DND-41 (cell line): ENCODE results near the gene TRRAP.
A peak's percentile ranks its signal among the peaks of the same experiment; 100 is the strongest.

Source experiments
- ATAC-seq: fragments of 200-7000 bp; cut with Tn5 transposase; 3 replicates; pipeline ENCODE4 v1.9.1; 2021; ENCODE audit warnings: low read depth; ENCODE audit not compliant: insufficient read depth
- DNase-seq: peaks from one replicate; pipeline ENCODE4 v3.0.0-alpha.2; 2020
- H2AFZ ChIP-seq: 2 replicates; pipeline ENCODE4 v1.6.0; 2012; ENCODE audit warnings: low read depth, low read length
- H3K27ac ChIP-seq: 2 replicates; pipeline ENCODE4 v1.5.1; 2012; ENCODE audit warnings: low read length, inconsistent platforms
- H3K27me3 ChIP-seq: fragments of 200-600 bp; sonication (generic); 2 replicates; pipeline ENCODE4 v1.6.0; 2012; ENCODE audit warnings: low read length, mild to moderate bottlenecking, inconsistent platforms; ENCODE audit not compliant: insufficient read depth, poor library complexity
- H3K36me3 ChIP-seq: 2 replicates; pipeline ENCODE4 v1.5.1; 2012; ENCODE audit warnings: low read length, inconsistent platforms; ENCODE audit not compliant: insufficient read depth
- H3K4me1 ChIP-seq: 2 replicates; pipeline ENCODE4 v1.5.1; 2012; ENCODE audit warnings: mild to moderate bottlenecking, low read length; ENCODE audit not compliant: insufficient read depth
- H3K4me2 ChIP-seq: 2 replicates; pipeline ENCODE4 v1.6.0; 2012; ENCODE audit warnings: mild to moderate bottlenecking, moderate library complexity, low read length, inconsistent platforms; ENCODE audit not compliant: insufficient read depth
- H3K4me3 ChIP-seq, 2 experiments: fragments of 200-600 bp in 1 of 2; shearing (Covaris generic) in 1 of 2; 2 replicates each; pipeline ENCODE4 v1.5.1; 2012 to 2016; ENCODE audit warnings: inconsistent platforms in 2 of 2, low read length in 2 of 2, mild to moderate bottlenecking in 2 of 2, low read depth in 1 of 2, moderate library complexity in 1 of 2
- H3K79me2 ChIP-seq: 2 replicates; pipeline ENCODE4 v1.6.0; 2012; ENCODE audit warnings: low read length, inconsistent platforms; ENCODE audit not compliant: insufficient read depth
- H3K9ac ChIP-seq: 2 replicates; pipeline ENCODE4 v1.6.0; 2012; ENCODE audit warnings: low read depth, mild to moderate bottlenecking, inconsistent platforms, low read length, moderate library complexity
- H3K9me3 ChIP-seq: 2 replicates; pipeline ENCODE4 v1.5.1; 2012; ENCODE audit warnings: low read length, moderate library complexity, mild to moderate bottlenecking, inconsistent platforms; ENCODE audit not compliant: insufficient read depth, severe bottlenecking
- H4K20me1 ChIP-seq: 2 replicates; pipeline ENCODE4 v1.6.0; 2012; ENCODE audit warnings: low read length; ENCODE audit not compliant: insufficient read depth
- EZH2 ChIP-seq: IDR thresholded peaks from 3 replicates; pipeline ENCODE4 v1.6.1; 2012; ENCODE audit warnings: borderline replicate concordance, low read depth, mild to moderate bottlenecking, moderate library complexity, low read length, inconsistent platforms; ENCODE audit not compliant: severe bottlenecking
- TF ChIP-seq, protein P1 (sequence below): IDR thresholded peaks from 2 replicates; pipeline ENCODE4 v1.5.1; 2012; ENCODE audit warnings: borderline replicate concordance, low read length, moderate library complexity, mild to moderate bottlenecking; ENCODE audit not compliant: poor library complexity, severe bottlenecking; ENCODE audit errors: extremely low read depth

Gene TRRAP

DNA sequence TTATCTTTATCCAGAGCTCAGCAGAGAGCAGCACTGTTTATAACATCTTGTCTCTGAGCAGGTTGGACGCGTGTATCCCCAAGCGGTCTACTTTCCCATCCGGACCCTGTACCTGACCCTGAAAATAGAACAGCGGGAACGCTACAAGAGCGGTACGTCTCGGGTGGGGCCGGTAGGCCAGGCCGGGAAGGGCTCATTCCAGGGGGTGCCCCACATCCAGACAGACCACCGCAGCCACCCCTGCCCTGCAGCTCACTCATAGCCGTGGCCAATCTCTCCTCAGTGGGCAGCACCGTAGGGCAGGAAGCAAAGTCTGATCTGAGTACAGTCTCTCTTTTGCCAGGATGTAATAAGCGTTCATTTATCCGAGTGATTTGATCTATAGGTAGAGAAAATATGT, 113.7 kb downstream of the TRRAP start:
- no peaks in the 10 kb centered on the region for H3K4me1 ChIP-seq
- no peaks in the 10 kb centered on the region for H3K79me2 ChIP-seq
- TF ChIP-seq, protein P1, sequence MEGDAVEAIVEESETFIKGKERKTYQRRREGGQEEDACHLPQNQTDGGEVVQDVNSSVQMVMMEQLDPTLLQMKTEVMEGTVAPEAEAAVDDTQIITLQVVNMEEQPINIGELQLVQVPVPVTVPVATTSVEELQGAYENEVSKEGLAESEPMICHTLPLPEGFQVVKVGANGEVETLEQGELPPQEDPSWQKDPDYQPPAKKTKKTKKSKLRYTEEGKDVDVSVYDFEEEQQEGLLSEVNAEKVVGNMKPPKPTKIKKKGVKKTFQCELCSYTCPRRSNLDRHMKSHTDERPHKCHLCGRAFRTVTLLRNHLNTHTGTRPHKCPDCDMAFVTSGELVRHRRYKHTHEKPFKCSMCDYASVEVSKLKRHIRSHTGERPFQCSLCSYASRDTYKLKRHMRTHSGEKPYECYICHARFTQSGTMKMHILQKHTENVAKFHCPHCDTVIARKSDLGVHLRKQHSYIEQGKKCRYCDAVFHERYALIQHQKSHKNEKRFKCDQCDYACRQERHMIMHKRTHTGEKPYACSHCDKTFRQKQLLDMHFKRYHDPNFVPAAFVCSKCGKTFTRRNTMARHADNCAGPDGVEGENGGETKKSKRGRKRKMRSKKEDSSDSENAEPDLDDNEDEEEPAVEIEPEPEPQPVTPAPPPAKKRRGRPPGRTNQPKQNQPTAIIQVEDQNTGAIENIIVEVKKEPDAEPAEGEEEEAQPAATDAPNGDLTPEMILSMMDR: no peak
- TF ChIP-seq EZH2: no peak
- H4K20me1 ChIP-seq: peaks cover 9% of the 10 kb centered on the region; the same call in 1 of the 2 replicates
- ATAC-seq (no peak), DNase-seq (no peak)
- no peak overlapping the region for H3K4me3 ChIP-seq
- no peaks in the 10 kb centered on the region for H3K27me3 ChIP-seq
- H2AFZ ChIP-seq: no peak overlapping the region
- H3K9ac ChIP-seq: no peak overlapping the region
- peaks cover 92% of the 10 kb centered on the region for H3K36me3 ChIP-seq
- H3K27ac ChIP-seq: no peak overlapping the region
- no peaks in the 10 kb centered on the region for H3K9me3 ChIP-seq
- no peak overlapping the region for H3K4me2 ChIP-seq

DNA sequence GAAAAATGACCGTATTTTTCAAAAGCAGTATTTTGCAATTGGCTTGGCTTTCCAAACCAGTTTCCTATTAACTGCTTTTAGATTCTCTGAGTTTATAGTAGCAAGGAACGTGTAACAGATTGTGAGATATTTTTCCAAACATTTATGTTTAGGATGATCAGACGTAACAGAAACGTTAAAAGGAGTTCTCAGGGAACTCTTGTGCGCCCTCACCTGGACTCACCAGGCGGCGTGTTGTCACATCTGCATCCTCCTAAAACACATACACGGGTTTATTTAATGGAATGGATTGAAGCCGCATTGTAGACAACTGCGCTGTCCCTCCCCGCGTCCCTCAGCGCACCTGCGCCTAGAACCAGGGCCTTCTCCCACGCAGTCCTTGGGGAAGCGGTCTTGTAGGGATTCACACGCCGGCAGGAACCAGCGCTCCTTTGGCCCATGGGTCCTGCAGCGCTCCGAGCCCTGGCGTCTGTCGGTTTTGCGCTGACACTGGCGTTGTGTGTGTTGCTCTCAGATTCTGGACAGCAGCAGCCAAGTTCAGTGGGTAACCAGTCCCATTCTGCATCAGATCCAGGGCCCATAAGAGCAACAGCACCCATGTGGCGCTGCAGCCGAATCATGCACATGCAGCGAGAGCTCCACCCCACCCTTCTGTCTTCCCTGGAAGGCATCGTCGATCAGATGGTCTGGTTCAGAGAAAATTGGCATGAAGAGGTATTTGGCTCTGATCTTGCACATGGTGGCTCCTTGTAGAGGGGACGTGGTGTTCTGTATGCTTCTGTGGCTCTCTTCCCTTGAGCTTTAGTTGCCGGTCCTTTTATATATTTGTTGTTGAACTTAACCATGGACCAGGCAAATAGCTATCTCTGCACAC, 114.9 kb downstream of the TRRAP start:
- Histone ChIP-seq H3K27me3 (no peaks in the 10 kb centered on the region), H3K27ac (no peak overlapping the region), H3K4me3 (no peak overlapping the region), H3K9ac (no peak overlapping the region), H3K4me2 (no peak overlapping the region), H3K79me2 (no peaks in the 10 kb centered on the region), H3K36me3 (peaks cover 91% of the 10 kb centered on the region), H4K20me1 (peaks cover 9% of the 10 kb centered on the region; the same call in 1 of the 2 replicates), H2AFZ (no peak overlapping the region), H3K9me3 (no peaks in the 10 kb centered on the region), H3K4me1 (no peaks in the 10 kb centered on the region)
- no peak for ATAC-seq
- TF ChIP-seq, protein P1: peak; percentile 41
- TF ChIP-seq EZH2: no peak
- no peak for DNase-seq

DNA sequence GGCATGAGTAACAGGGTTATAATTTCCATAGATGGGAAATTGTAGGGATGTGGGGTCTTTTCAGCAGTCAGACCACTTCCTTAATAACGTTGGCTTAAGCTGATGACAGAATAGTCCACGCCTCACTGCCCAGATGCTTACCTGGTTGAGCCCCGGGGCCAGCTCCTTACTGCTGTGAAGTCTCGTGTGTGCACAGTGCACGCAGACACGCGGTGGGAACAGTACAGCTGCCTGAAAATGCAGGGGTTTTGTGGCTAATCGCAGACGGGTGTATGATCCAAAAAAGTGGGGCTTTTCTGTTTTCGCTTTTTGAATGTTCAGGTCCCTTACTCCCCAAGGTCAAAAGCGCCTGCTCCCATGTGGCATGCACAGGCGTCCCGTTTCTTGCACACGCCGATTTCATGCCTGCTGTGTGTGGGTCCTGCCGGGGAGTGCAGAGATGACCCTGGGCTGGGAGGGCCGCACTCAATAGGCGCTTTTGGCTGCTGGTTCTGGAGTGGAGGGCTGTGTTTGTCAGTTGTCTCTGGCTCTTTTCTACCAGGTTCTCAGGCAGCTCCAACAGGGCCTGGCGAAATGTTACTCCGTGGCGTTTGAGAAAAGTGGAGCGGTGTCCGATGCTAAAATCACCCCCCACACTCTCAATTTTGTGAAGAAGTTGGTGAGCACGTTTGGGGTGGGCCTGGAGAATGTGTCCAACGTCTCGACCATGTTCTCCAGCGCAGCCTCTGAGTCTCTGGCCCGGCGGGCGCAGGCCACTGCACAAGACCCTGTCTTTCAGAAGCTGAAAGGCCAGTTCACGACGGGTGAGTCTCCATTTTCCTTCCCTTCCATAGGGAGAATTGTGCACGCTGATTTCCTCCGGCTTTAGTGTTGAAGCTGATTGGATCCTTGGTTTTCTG, 116.0 kb downstream of the TRRAP start:
- H3K27me3 ChIP-seq: no peaks in the 10 kb centered on the region
- no peak for TF ChIP-seq EZH2
- TF ChIP-seq, protein P1: no peak
- no peak overlapping the region for H2AFZ ChIP-seq
- ATAC-seq (no peak), DNase-seq (no peak)
- H3K4me2 ChIP-seq: no peak overlapping the region
- no peak overlapping the region for H3K9ac ChIP-seq
- no peak overlapping the region for H3K27ac ChIP-seq
- H3K79me2 ChIP-seq: no peaks in the 10 kb centered on the region
- no peak overlapping the region for H3K4me3 ChIP-seq
- H3K36me3 ChIP-seq: peaks cover 91% of the 10 kb centered on the region
- H4K20me1 ChIP-seq: peaks cover 5% of the 10 kb centered on the region; the same call in 1 of the 2 replicates
- H3K4me1 ChIP-seq: no peaks in the 10 kb centered on the region
- H3K9me3 ChIP-seq: no peaks in the 10 kb centered on the region
